EH (cell line): ENCODE data around the gene FOXC2.
"Not testable (repeated sequence)": the region's sequence is repeated elsewhere in the genome, so short reads cannot be mapped to it uniquely, and the experiment has no call there.

Experiments
- DNase-seq: peaks from one replicate; pipeline ENCODE4 v3.0.0-alpha.2; 2015; ENCODE audit warnings: low read depth

Gene FOXC2

DNA sequence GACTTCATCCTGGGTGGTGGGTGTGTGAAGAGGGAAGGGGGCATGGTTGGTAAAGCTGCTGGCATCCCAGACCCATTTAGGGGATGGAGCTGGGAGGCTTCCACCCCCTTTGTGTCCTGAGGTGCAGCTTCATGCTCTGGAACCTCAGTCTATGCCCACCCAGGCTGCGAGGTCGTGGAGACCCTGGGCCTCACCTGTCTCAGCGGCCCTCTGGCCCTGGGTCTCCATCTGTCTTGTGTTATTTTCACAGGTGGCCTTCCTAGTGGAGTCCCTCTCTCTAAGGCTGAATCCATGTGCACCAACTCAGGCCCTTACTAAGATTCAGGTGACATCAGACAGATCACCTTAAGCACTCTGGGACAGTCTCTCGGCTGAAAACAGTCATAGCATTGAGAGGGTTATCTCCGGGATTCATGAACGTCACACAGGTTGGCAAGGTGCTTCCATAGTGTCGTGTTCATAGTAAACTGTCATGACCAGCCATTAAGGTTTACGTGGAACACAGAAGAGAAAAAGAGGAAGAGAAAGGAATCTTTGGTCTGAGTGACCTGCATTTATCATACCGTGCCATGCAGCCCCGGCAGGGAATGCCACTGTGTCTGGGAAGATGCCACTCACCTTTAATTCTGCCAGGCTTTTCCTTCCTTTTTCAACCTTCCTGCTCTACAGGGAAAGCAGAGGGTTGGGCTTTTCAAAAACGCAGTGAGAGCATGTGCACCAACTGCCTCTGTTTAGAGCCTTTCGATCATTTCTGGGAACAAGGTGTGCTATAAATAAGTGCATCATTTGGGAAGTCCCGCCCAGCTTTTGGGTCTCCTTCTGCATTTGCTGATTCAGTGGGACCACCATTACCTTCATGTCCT lies 7.2 kb downstream of the FOXC2 start:
- DNase-seq: peak; percentile 13

DNA sequence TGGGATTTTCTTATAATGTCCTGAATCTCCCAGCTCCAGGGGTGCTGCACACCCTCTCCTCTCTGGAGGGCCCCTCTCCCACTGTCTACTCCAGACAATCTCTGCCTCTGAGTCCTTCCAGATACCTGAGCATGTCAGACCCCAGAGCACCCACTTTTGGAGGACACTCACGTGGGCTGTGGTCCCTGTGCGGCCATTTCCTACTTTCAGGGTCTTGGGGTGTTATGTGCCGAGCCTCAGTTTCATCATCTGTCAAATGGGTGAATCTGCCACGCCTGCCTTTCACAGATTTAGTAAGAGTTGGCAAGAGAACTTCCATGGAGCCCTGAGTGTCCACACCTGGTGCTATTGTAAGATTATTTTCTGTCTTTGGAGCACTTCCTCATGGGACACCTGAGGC lies 8.0 kb downstream of the FOXC2 start:
- DNase-seq: no peak

DNA sequence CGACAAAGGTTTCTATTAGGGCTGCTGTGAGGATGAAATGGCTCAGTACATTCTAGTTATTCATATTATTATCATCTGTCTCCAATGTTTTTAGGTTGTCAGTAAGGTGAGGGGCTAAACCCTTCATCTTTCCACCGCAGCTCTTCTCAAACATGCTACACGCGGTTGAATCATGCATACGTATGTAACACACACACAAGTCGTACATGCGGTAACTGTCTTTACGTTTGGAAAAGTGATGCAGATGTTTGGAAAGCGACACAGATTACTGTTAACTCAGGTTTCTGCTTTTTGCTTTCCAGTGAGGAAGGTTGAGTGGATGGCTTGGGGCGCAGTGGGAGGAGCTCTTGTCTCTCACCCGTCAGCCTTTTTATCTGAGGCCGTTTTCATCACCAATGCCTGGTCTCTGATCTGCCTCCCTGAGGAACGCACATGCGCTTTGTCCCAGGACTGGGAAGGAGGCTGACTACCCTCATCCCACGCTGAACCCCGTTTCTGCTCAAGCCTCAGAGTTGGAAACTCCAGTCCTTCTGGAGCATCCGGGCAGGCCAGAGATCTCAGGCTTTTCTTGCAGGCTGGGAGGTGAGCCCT lies 8.6 kb downstream of the FOXC2 start:
- no peak for DNase-seq

DNA sequence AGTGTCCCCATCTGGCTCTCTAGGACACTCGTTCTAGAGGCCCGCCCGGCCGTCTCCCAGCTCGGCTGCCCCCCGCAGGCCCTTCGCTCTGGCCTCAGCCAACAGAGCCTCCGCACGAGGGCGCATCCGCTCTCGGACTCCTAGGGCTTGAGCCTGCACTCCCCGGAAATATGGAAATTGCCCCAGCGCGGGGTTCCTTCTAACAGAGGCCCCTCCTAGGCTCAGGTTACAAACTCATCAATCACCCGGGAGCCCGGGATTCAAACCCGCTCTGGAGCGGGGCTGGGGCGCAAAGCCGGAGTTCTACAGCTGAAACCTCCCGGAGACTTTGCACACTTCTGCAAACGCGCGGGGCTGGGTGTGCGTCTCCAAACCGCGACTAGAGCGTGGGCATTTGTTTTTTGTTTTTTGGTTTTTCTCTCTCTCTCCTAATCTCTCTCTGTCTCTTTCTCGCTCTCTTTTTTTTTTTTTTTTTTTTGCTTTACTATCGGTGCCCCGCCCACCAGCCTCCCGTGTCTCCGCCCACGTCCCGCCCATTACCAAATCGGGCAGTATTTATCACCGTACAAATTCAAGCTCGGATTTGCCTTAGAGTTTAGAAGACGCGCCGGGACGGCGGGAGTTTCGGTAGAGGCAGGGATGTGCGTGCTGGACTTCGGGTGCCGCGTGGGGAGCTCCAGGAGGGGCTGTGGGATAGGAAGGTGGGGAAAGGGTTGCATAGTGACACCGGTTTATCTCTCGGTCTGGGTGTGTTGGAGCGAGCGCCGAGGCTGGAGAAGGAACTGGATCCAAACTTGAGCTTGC lies 9.3 kb downstream of the FOXC2 start:
- DNase-seq: peak; percentile 98

DNA sequence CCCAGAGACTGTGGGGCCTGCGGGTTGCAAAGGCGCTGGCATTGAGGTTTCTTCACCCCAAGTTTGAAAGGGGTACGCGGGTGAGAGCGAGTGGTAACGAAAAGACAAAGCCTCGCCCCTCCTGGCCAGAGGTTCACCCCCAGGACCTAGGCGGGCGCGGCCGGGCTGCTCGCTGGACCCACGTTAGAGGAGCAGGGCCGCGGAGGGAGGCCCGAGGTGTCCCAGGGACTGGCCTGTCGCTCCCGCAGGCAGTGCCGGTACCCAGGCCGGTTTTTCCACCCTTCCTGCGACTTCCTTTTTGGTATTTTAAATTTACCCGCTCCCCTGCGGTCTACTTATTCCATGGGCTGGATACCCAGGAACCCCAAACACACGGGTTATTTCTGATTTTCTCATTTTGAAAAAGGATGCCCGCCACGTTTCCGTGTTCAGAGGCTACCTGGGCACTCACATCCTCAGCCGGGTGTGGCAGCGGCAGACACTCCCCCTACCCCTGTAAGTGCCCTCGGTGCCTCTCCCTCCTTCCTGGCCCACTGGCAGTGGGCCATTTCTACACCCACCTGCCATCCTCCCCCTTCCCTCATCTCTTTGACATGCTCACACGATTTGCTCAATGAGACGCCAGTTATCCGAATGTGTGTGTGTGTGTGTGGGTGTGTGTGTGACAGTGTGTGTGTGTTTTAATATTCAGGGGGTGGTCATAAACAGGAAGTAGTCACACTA lies 10.1 kb downstream of the FOXC2 start:
- peak; percentile 56 for DNase-seq

DNA sequence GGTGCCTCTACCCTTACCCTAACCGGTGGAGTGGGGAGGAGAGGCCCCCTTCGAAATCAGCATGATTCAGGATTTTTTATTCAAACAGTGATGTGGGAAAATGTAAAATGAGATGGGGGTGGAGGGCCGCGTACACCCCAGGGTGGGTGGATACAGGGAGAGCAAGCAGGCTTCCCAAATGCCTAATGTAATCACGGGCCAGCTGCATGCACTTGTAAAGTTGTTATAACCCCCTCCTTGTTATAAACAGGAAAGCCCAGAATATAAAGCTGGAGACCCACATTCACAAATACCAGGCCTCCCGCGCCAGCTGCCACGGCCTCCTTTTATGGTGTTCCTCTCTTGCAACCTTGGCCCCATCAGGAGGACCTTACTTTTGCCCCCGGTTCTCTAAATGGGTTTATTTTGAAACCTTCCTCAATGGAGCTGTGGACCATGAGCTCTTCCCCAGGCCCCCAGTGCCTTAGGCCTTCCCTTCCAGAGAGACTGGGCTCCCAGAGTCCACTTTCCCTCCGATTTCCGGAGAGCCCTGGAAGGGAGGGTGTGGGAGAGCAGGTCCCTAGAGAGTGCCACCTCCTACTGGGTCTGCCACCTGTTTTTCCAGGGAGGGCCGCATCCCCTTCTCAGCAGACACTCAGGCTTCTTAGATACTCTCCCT lies 10.8 kb downstream of the FOXC2 start:
- peak; percentile 67 for DNase-seq

DNA sequence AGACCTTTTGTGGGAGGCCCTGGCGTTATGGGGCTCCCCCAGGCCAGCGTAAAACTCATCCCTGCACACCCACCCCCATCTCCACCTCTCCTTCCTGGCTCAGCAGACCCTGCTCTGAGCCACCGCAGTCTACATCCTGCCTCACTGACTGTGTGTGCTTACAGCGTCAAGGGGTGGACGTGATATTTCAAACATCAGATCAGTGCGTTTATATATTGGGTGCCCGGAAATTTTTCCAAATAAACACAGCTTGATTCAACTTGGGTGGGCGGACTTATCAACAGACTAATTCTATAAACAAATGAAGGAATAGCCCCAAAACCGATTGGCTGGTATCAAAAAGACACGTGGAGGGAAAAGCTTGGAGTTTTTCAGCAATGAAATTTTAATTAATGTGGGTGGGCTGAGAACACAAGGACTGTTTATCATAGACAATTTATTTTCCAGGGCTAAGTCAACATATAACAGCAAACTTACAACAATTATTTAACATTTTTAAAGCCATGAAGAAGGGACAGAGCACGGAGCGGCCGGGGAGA lies 11.5 kb downstream of the FOXC2 start, which contains the start of gene FOXL1:
TSS of gene FOXL1 (plus strand) at position 489 of the 539 bp plus-strand sequence. CDS start 175 bp downstream, outside the sequence.
- DNase-seq: peak; percentile 90

DNA sequence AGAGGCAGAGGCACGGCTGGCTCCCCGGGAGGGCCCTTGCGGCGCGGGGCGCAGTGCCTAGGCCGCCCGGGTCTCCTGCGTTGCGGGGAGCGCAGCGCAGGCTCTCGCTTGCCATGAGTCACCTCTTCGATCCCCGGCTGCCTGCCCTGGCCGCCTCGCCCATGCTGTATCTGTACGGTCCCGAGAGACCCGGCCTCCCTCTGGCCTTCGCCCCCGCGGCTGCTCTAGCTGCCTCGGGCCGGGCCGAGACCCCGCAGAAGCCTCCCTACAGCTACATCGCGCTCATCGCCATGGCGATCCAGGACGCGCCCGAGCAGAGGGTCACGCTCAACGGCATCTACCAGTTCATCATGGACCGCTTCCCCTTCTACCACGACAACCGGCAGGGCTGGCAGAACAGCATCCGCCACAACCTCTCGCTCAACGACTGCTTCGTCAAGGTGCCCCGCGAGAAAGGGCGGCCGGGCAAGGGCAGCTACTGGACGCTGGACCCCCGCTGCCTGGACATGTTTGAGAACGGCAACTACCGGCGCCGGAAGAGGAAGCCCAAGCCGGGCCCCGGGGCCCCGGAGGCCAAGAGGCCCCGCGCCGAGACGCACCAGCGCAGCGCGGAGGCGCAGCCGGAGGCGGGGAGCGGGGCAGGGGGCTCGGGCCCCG lies 12.1 kb downstream of the FOXC2 start:
- peak; percentile 75 for DNase-seq

DNA sequence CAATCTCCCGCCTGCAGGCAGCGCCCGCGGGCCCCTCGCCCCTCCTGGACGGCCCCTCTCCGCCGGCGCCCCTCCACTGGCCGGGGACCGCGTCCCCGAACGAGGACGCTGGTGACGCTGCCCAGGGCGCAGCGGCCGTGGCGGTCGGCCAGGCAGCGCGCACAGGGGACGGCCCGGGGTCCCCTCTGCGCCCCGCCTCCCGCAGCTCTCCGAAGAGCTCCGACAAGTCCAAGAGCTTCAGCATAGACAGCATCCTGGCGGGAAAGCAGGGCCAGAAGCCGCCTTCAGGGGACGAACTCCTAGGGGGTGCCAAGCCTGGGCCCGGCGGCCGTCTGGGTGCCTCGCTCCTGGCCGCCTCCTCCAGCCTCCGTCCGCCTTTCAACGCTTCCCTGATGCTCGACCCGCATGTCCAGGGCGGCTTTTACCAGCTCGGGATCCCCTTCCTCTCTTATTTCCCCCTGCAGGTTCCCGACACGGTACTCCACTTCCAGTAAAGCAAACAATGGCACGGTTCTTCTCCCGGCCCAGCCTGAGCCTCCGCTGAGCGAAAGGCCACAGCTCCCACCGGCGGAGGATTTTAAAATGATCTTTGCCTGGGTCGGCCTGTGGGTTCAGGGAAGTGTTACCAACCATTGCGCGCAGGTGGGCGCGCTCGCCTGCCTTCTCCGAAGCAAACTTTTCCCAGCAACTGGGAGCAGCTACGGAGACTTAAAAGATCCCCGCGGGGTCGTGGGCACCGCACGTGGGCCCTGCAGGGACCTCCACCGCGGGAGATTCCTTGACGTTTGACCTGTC lies 12.8 kb downstream of the FOXC2 start:
- peak; percentile 48 for DNase-seq

DNA sequence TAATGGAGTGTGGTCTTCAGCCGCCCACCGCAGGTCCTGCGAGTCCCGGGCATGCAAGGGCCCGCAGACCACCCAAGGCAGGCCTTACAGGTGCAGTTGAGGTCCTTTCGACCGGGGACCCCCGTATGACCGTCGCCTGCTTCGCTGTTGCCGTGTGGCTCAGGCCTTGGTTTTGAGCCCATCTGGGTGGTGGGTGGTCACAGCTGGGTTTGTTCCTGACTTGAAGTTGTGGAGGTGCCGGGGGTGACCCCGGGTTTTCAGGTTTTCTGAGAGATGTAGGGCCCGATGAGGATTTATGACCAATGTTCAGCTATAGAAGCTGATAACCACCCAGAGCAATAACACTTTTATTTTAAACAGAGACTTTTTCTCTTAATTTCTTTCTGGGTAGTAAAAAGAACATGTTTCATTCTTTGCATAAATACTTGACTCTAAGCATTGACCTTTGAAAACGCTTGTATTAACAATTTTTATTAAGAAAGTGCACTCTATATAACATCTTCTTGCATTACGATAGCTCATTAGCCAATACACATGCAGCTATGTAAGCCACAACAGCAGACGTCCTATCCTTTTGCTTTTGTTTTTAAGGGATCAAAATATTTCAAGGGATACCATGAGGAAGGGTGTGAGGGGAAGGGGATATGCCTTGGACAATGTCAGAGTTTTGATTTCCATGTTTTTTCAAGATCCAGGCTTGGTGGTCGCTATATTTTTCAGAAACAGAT lies 13.6 kb downstream of the FOXC2 start:
- peak; percentile 33 for DNase-seq

DNA sequence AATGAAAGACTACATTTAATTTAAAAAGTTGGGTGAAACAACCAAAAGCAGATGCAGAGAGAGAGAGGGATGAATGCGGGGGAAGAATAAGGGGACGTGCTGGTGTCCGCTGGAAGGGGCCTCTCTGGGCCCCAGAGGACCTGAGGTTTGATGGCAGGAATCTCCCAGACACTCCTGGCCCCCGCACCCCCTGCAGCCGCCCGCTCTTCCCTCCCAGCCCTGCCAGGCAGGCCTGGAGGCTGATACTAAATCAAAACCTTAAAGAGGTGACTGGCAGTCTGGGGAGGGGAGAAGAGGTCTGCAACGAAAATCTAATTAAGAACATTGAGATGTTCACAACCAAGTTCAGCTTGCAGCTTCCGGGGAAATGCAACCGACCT lies 14.2 kb downstream of the FOXC2 start:
- DNase-seq: no peak

DNA sequence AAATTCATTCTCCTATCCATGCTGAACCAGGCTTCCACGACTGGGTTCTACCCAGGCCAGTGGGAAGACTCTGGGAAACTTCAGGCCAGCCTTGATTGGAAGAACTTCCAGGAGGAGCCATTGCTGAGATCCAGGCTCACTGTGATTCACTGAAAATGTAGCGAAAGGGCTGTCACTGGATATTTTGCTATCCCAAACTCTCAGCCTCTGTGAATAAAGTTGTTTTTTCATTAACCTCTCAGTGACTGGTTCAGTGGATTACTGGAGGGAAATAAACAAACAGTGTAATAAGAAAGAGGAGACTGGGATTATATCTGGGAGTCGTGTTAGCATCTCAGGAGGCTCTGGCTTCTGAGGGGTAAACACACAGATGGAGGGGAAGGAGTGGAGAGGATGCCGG lies 14.8 kb downstream of the FOXC2 start:
- peak; percentile 53 for DNase-seq

DNA sequence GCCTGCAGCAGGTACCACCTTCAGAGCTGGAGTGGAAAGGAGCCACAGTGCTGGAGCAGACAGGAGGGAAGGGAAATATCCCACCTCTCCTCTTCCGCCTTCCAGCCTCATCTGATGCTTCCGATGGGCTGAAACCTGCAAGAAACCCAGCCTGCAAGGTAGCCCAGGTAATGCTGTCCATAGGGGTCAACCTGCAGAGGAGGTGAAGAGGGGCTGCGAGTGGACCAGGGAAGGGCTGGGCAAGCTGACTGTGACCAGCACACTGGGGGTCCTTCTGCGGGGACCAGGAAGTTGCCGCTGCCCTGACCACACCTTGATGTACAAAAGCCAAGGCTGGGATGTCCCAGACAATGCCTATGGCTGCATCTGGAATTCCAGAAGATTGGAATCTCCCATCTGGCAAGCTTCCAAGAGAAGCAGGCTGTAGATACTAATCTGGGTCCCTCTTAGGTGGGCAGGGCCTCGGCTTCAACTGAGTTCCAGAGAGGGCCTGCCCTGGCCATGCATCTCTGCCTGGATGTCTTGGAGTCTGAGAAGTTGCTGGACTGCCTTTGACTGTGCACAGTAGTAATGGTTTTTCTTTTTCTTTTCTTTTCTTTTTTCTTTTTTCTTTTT lies 17.5 kb downstream of the FOXC2 start:
- DNase-seq: peak; percentile 65

DNA sequence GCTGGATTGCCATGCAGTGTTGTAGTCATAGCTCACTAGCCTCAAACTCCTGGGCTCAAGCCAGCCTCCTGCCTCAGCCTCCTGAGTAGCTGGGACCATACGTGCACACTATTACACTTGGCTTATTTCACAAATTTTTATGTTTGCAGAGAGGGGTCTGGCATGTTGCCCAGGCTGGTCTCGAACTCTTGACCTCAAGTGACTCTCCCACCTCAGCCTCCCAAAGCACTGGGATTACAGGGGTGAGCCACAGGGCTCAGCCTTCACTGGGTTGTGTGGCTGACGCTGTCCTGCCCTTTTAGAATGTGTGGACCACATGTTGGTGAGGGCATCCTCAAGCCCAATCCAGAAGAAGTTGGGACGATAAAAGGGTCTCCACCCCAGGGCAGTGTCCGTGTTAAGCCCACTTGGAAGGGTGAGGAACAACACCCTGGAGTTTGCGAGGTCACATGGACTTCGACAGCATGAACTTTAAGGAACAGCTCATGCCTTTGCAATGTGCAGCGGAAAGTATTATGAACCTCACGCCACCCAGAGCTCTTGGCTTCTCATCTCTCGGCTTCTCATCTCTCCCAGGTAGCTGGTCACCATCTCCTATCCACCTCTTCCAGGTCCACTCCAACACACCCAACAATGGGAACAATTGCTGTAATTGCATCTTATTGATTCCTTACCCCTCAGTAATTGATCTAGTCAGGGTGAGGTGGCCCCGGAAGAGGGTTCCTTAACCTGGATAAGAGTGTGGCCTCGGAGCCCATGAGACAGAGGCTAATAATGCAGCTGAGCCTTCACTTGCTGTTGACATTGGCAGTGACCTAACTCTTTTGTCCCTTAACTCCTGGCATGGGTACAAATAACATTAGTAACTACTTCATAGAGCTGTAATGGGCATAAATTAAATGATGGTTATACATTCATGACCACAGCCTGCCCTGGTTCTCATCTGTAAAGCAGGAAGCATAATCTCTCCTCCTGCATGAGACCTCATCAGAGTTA lies 18.4 kb downstream of the FOXC2 start:
- DNase-seq: peak; percentile 86

DNA sequence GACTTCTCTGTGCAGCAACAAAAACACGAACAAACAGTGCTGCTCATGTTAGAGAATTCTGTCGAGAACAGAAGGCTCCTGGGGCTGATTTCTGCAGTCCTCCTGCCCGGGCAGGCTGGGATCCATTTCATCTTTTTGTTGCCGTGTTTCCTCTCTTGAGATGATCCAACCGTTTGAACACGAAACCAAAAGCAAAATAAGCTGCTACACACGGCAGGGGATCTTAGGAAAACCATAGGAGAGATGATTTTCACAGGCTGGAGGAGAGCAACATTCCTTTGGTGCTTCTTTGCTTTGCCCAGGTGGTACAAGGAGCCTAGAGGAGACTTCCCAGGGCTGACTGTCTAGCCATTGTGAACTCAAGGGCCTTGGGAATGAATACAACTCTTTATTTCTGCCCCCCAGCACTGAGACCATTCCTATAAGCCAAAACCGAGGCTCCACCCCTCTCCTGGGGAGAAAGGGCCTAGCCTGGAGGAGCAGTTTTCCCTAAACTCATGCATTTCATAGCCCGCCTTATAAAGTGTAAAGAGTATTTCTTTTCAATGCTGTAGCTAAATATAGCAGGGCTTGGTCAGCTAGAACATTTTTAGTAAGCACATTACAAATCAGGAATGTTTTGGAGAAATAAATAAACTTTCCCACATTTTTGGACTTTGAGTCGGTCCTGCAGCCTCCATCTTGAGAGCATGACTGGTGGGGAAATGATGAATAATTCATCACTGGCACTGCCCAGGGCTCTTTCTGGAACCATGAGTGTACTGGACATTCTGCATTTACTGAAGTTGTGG lies 19.4 kb downstream of the FOXC2 start:
- peak; percentile 97 for DNase-seq

DNA sequence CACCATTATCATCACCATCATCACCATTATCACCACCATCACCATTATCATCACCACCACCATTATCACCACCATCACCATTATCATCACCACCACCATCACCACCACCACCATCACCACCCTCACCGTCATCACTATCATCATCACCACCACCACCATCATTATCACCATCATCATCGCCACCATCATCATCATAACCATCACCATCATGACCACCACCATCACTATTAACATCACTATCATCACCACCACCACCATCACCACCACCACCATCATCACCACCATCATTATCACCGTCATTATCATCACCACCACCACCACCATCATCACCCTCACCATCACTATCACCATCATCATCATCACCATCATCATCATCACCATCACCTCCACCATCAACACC lies 20.9 kb downstream of the FOXC2 start:
- DNase-seq: no peak

DNA sequence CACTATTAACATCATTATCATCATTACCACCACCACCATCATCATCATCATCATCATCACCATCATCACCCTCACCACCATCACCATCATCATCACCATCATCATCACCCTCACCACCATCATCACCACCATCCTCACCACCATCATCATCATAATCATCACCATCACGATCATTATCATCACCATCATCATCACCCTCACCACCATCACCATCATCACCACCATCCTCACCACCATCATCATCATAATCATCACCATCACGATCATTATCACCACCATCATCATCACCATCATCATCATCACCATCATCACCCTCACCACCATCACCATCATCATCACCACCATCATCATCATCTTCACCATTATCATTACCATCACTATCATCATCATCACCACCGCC lies 21.3 kb downstream of the FOXC2 start:
- DNase-seq: not testable (repeated sequence)
